Measurements from ENCODE around the gene PIGX.

Gene PIGX

GRCh38 chr3:196711838-196712513 lies at the start of gene PIGX, which contains the start of gene CEP19:
TSS of gene PIGX (plus strand) at chr3:196712377.
TSS of gene CEP19 (minus strand) at chr3:196712250. CDS start at chr3:196708657, 3,593 bp downstream.
- peak; percentile 73 to 82 (median 76) for DNase-seq

GRCh38 chr3:196662711-196663571 lies 49.2 kb upstream of the PIGX start:
- DNase-seq, result no peak

DNA sequence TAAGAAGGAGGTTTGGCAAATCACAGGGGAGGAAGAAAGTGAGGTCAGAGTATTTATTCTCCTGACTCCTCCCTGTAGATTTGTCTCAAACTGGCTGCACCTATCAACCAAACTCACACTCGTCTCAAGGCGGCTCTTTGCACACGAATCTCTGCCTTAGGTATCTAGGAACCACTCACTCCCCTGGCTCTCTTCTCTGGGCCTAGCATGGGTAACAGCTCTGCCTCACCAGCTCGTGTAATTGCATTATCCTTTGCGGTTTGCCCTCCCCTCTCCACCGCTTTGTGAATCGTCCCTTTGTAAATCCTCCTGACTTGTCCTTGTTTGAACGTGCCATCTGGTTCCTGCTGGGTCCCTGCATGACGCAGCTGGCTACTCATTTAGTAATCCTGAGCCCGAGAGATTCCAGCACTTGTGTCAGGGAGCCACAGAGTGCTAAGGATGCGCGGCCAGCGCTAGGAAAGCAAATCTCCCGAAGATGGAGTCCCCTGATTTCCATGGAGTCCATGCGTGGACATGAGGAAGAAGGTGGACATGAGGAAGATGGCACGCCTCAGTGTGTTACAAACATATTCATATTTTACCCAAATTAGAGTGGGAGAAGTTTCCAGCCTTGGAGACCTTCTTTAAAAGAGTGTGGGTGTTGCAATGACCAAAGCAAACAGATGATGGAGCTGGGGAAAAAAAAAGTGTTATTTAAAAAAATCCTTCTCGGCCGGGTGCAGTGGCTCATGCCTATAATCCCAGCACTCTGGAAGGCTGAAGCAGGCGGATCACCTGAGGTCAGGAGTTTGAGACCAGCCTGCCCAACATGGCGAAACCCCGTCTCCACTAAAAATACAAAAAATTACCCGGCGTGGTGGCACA lies 45.9 kb upstream of the PIGX start:
- no peak for DNase-seq

- DNase-seq, result no peak
These were observed 44.9 kb upstream of the PIGX start for GRCh38 chr3:196667056-196667825.

- DNase-seq, result no peak
These were observed 41.8 kb upstream of the PIGX start for GRCh38 chr3:196670339-196670738.

DNA sequence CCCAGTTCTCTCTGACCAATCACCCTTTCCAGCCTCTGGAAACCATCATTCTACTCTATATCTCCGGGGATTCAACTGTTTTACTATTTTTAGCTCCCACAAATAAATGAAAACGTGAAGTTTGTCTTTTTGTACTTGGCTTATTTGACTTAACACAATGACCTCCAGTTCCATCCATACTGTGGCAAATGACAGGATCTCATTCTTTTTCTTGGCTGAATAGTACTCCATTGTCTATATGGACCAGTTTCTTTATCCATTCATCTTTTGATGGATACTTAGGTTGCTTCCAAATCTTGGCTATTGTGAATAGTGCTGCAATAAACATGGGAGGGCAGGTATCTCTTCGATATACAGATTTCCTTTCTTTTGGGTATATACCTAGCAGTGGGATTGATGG lies 38.5 kb upstream of the PIGX start:
- DNase-seq, result no peak

GRCh38 chr3:196677353-196677752 lies 34.8 kb upstream of the PIGX start:
- DNase-seq, result no peak

DNA sequence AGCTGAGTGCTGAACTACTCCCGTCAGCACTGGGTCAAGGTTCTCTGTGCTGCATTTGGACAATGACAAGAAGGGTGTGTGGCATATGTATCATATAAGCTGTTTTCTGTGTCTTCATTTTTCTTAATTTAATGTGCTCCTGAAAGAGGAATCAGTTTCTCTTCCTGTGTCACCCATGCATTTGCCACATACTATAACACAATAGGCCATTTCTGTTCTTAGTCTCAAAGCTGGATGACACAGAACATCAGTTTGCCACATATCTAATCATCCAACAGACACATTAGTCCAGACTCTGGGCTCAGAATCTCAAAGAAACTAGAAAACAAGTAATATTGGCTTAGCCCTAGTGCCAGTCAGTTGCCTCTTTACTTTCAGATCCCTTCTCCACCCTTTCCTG lies 34.2 kb upstream of the PIGX start:
- no peak for DNase-seq

GRCh38 chr3:196684548-196685407 lies 27.4 kb upstream of the PIGX start:
- DNase-seq, result peak; percentile 18 to 36 (median 31)

GRCh38 chr3:196686436-196686835 lies 25.7 kb upstream of the PIGX start:
- no peak for DNase-seq

DNA sequence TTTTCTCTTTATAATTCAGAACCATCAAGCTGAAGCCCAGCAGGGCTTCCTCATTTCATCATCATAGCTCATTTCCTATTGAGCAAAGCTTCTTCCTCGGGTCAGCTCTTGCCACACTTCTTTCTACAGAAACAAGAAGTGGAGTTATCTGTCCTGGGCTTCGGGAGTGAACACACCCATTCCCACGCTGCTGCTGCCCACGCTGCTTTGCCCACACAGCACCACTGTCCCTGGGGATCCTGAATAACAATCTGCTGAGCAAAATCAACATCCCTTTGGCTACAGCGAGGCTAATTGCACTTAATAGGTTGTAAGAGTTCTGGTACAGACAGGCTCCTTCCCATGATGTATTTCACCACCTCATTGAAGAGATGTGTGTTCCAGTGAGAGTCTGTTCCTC lies 23.8 kb upstream of the PIGX start:
- no peak for DNase-seq

GRCh38 chr3:196689941-196690660 lies 22.1 kb upstream of the PIGX start:
- no peak for DNase-seq

GRCh38 chr3:196691386-196691785 lies 20.8 kb upstream of the PIGX start:
- no peak for DNase-seq

DNA sequence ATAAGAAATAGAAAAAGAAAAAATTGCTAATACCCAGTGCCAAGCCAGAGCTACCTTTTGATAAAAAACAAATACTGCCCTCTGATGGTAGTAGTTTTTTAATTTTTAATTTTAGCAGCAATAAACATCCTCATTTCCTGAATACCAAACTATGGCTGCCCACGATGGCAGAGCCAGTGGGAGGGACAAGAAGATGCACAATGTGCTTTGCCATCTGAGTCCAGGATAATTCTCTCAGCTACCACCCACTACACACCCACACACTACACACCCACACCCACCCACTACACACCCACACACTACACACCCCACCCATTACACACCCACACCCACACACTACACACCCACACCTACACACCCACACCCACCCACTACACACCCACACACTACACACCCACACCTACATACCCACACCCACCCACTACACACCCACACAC lies 18.0 kb upstream of the PIGX start:
- no peak for DNase-seq

GRCh38 chr3:196694941-196695848 lies 17.0 kb upstream of the PIGX start:
- no peak for DNase-seq

DNA sequence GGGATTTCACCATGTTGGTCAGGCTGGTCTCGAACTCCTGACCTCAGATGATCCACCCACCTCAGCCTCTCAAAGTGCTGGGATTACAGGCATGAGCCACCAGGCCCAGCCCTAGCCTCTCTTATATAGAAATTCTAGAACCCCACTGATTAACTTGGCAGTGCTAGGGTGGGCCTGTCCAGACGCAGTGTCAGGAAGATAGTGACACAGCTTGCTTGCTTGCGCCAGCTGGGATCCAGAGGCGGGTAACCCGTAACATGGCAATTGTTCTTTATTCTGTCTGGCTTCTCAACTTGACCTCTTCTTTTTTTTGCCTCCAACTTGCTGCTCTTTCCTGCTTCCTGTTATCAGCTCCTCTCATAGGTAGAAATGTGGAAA lies 16.3 kb upstream of the PIGX start:
- no peak for DNase-seq

DNA sequence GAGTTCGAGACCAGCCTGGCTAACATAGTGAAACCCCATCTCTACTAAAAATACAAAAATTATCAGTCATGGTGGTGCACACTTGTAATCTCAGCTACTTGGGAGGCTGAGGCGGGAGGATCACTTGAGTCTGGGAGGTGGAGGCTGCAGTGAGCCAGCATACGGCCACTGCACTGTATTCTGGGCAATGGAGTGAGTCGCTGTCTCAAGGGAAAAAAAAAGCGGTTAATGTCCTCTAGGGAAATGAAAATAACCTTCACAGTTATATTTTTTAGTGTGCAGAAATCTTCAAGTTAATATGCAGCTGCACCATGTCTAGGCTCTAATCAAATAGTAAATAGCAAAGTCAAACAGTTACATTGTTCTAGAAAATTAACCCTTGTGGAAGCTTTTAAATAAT lies 14.9 kb upstream of the PIGX start:
- no peak for DNase-seq

GRCh38 chr3:196699749-196700148 lies 12.4 kb upstream of the PIGX start:
- no peak for DNase-seq

DNA sequence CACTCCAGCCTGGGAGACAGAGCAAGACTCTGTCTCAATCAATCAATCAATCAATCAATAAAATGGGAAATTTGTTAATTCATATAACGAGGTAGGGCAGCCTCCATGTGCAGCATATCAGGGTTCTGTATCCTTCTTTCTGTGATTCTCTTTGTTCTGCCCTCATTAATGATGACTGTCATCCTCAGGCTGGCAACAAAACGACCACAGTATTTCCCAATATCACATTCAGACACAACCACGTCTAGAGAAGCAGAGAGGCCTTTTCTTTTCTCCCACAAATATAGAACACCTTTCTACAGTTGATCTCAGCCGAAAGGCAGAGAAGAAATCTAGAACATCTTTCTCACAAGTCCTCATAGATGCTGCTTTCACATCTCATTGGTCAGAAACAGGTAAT lies 11.4 kb upstream of the PIGX start:
- DNase-seq, result no peak

- no peak for DNase-seq
These were observed 5.8 kb upstream of the PIGX start for GRCh38 chr3:196706327-196706726.

All from activated CD4-positive, CD25-positive, alpha-beta regulatory T cell (primary cell).